ENCODE data around the gene CHRM2. TPM values are rescaled to one million over a fixed set of nuclear protein-coding genes. Genes with fewer than 3 reads are reported as not detected.

CHRM2 gene
- total RNA-seq, 1 donor from 2014 or later = not detected

- H3K27me3 Mint-ChIP-seq (ENCODE audit: insufficient read depth, low read depth) = no peaks in the 10 kb centered on the region
- Histone ChIP-seq H4K20me1 (ENCODE audit: low read depth) (no peaks in the 10 kb centered on the region), H3K36me3 (no peaks in the 10 kb centered on the region), H3F3A (ENCODE audit: low read depth) (no peaks in the 10 kb centered on the region), H3K4me1 (no peaks in the 10 kb centered on the region), H3K79me2 (ENCODE audit: low read depth) (no peaks in the 10 kb centered on the region), H3K27ac (no peak overlapping the region), H2AFZ (replicated peaks) (no peak overlapping the region), H3K27me3 (no peaks in the 10 kb centered on the region), H3K9me3 (ENCODE audit: low read depth) (no peaks in the 10 kb centered on the region), H3K4me2 (no peak overlapping the region), H3K4me3 (no peak overlapping the region), H3K9ac (no peak overlapping the region)
- H3K27ac Mint-ChIP-seq = no peak overlapping the region
- no peaks in the 10 kb centered on the region for H3K4me1 Mint-ChIP-seq
- TF ChIP-seq CTCF (IDR thresholded peaks at IDR 0.05) (no peak), EZH2phosphoT487 (IDR thresholded peaks at IDR 0.05) (no peak), EZH2 (IDR thresholded peaks at IDR 0.05) (no peak)
- peaks cover 5% of the 10 kb centered on the region for H3K9me3 Mint-ChIP-seq
- H3K4me3 Mint-ChIP-seq = no peak overlapping the region
- peaks cover 2% of the 10 kb centered on the region for H3K36me3 Mint-ChIP-seq
- DNase-seq (ENCODE audit: low spot score) = no peak
Observed at GRCh38 chr7:136976504-136977251, 108.2 kb downstream of the CHRM2 start.

GRCh38 chr7:136993377-136993776 lies 124.9 kb downstream of the CHRM2 start:
- Histone ChIP-seq H3K79me2 (ENCODE audit: low read depth) (no peaks in the 10 kb centered on the region), H3K4me3 (no peak overlapping the region), H3K36me3 (no peaks in the 10 kb centered on the region), H2AFZ (replicated peaks) (no peak overlapping the region), H3K9me3 (ENCODE audit: low read depth) (no peaks in the 10 kb centered on the region), H3K9ac (no peak overlapping the region), H3K4me2 (no peak overlapping the region), H3K27me3 (no peaks in the 10 kb centered on the region), H3K27ac (no peak overlapping the region), H3K4me1 (no peaks in the 10 kb centered on the region), H4K20me1 (ENCODE audit: low read depth) (no peaks in the 10 kb centered on the region), H3F3A (ENCODE audit: low read depth) (no peaks in the 10 kb centered on the region)
- DNase-seq (ENCODE audit: low spot score) = no peak
- Mint-ChIP-seq H3K36me3 (no peaks in the 10 kb centered on the region), H3K4me3 (no peak overlapping the region), H3K27me3 (ENCODE audit: insufficient read depth, low read depth) (no peaks in the 10 kb centered on the region), H3K4me1 (no peaks in the 10 kb centered on the region), H3K9me3 (no peaks in the 10 kb centered on the region), H3K27ac (no peak overlapping the region)
- TF ChIP-seq CTCF (IDR thresholded peaks at IDR 0.05) = no peak
- no peak for TF ChIP-seq EZH2 (IDR thresholded peaks at IDR 0.05)
- TF ChIP-seq EZH2phosphoT487 (IDR thresholded peaks at IDR 0.05) = no peak

GRCh38 chr7:136997735-136998134 lies 129.3 kb downstream of the CHRM2 start:
- Histone ChIP-seq H3K4me2 (no peak overlapping the region), H3K27me3 (no peaks in the 10 kb centered on the region), H3K36me3 (no peaks in the 10 kb centered on the region), H3F3A (ENCODE audit: low read depth) (no peaks in the 10 kb centered on the region), H3K4me1 (peaks cover 9% of the 10 kb centered on the region), H3K27ac (no peak overlapping the region), H2AFZ (replicated peaks) (no peak overlapping the region), H3K79me2 (ENCODE audit: low read depth) (no peaks in the 10 kb centered on the region), H3K9me3 (ENCODE audit: low read depth) (no peaks in the 10 kb centered on the region), H3K9ac (no peak overlapping the region), H3K4me3 (no peak overlapping the region), H4K20me1 (ENCODE audit: low read depth) (no peaks in the 10 kb centered on the region)
- H3K27me3 Mint-ChIP-seq (ENCODE audit: insufficient read depth, low read depth) = no peaks in the 10 kb centered on the region
- H3K36me3 Mint-ChIP-seq = no peaks in the 10 kb centered on the region
- TF ChIP-seq EZH2 (IDR thresholded peaks at IDR 0.05) = no peak
- no peak for TF ChIP-seq EZH2phosphoT487 (IDR thresholded peaks at IDR 0.05)
- no peak for TF ChIP-seq CTCF (IDR thresholded peaks at IDR 0.05)
- DNase-seq (ENCODE audit: low spot score) = no peak
- no peak overlapping the region for H3K4me3 Mint-ChIP-seq
- peaks cover 4% of the 10 kb centered on the region for H3K4me1 Mint-ChIP-seq
- H3K27ac Mint-ChIP-seq = no peak overlapping the region
- H3K9me3 Mint-ChIP-seq = no peaks in the 10 kb centered on the region
